ENCODE data around the gene CDC42BPB.

The CDC42BPB gene

GRCh38 chr14:103021684-103022001 is 35.7 kb downstream of the CDC42BPB start:
- no peak for DNase-seq

GRCh38 chr14:103020271-103021170 is 36.8 kb downstream of the CDC42BPB start:
- DNase-seq: no peak

GRCh38 chr14:103019826-103020225 is 37.5 kb downstream of the CDC42BPB start:
- DNase-seq: peak in 21 of 56 donors; percentile 20 to 68 (median 48)

GRCh38 chr14:103019236-103019635 is 38.1 kb downstream of the CDC42BPB start:
- DNase-seq: no peak

- DNase-seq: no peak
These were observed 40.8 kb downstream of the CDC42BPB start for GRCh38 chr14:103016594-103016993.

GRCh38 chr14:103016071-103016470 is 41.3 kb downstream of the CDC42BPB start:
- DNase-seq: peak in 3 of 56 donors; percentile 15 to 38 (median 22)

- DNase-seq: no peak
These were observed 41.9 kb downstream of the CDC42BPB start for GRCh38 chr14:103015426-103015825.

GRCh38 chr14:103014466-103015228 is 42.7 kb downstream of the CDC42BPB start:
- DNase-seq: peak in 1 of 56 donors; percentile 25

GRCh38 chr14:103013028-103013427 is 44.3 kb downstream of the CDC42BPB start:
- DNase-seq: no peak

GRCh38 chr14:103009559-103009958 is 47.8 kb downstream of the CDC42BPB start:
- DNase-seq: no peak

- DNase-seq: no peak
These were observed 48.5 kb downstream of the CDC42BPB start for GRCh38 chr14:103008768-103009357.

GRCh38 chr14:103008126-103008525 is 49.2 kb downstream of the CDC42BPB start:
- DNase-seq: no peak

- peak in 50 of 56 donors; percentile 34 to 88 (median 74) for DNase-seq
These were observed 49.8 kb downstream of the CDC42BPB start for GRCh38 chr14:103007555-103007954.

GRCh38 chr14:103006991-103007520 is 50.3 kb downstream of the CDC42BPB start:
- DNase-seq: no peak

- DNase-seq: no peak
These were observed 51.2 kb downstream of the CDC42BPB start for GRCh38 chr14:103006106-103006505.

- no peak for DNase-seq
These were observed 53.5 kb downstream of the CDC42BPB start for GRCh38 chr14:103003850-103004249.

- DNase-seq: no peak
These were observed 54.1 kb downstream of the CDC42BPB start for GRCh38 chr14:103003351-103003615.

GRCh38 chr14:103002578-103003350 is 54.6 kb downstream of the CDC42BPB start:
- DNase-seq: no peak

- no peak for DNase-seq
These were observed 55.5 kb downstream of the CDC42BPB start for GRCh38 chr14:103001651-103002396.

- peak in 16 of 56 donors; percentile 23 to 68 (median 46) for DNase-seq
These were observed 56.1 kb downstream of the CDC42BPB start for GRCh38 chr14:103001226-103001625.
